ENCODE measurements around the gene NEAT1.
A peak's percentile ranks its signal among the peaks of the same experiment; 100 is the strongest.

NEAT1 gene

DNA sequence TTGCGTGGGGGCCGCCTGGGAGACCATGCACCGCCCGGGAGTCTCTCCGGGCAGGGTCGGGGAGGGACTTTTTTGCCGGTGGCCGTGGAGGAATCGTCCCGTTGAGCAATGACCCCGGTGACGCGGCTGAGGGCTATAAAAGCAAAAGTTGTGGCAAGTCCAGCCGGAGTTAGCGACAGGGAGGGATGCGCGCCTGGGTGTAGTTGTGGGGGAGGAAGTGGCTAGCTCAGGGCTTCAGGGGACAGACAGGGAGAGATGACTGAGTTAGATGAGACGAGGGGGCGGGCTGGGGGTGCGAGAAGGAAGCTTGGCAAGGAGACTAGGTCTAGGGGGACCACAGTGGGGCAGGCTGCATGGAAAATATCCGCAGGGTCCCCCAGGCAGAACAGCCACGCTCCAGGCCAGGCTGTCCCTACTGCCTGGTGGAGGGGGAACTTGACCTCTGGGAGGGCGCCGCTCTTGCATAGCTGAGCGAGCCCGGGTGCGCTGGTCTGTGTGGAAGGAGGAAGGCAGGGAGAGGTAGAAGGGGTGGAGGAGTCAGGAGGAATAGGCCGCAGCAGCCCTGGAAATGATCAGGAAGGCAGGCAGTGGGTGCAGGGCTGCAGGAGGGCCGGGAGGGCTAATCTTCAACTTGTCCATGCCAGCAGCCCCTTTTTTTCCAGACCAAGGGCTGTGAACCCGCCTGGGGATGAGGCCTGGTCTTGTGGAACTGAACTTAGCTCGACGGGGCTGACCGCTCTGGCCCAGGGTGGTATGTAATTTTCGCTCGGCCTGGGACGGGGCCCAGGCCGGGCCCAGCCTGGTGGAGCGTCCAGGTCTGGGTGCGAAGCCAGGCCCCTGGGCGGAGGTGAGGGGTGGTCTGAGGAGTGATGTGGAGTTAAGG is at the start of gene NEAT1:
NEAT1 (plus strand) TSS at position 166 of the 883 bp plus-strand sequence.
- DNase-seq = peak; percentile 87

DNA sequence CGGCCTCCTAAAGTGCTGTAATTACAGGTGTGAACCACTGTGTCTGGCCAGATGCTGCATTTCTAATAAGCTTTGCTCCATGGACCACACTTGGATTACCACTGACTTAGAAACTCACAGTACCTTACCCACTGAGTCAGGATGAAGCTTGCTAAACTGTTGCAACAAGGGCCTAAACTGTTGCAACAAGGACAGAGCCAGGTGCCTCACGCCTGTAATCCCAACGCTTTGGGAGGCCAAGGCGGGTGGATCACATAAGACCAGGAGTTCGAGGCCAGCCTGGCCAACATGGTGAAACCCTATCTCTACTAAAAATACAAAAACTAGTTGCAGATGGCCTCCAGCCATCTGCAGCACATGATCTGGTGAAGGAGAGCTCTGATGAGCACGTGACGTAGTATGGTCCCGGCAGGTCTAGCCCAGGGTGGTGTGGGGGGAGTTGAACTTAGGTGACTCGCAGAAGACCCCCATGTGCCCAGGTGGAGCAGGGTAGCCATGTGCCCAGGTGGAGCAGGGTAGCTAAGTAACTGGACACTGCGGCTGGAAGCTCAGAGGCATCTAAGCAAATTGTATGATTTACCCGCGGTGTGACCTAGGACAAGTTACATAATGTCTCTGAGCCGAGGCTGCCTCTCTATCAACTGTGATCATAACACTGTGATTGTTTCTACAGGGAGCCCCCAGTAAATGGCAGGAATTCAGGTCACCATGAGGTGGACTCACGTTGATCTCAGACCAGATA is 48.6 kb upstream of the NEAT1 start:
- no peak for DNase-seq

DNA sequence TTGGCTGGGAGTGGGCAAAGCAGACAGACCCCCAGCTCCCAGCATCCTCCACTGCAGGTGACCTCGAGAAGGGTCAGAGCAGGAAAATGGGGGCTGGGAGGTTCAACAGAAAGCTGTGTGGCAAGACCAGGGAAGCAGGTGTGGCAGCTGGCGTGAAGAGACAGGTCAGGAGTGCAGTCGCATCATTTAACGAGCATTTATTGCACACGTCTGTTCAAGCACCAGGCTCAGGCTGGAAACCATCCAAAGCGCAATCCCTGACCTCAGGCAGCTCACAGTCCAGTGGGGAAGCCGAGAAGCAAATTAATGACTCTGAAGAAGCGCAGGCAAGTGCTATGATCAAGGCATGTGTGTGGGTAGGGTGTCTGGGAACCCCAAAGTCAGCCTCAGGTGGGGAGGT is 47.6 kb upstream of the NEAT1 start:
- DNase-seq = no peak

DNA sequence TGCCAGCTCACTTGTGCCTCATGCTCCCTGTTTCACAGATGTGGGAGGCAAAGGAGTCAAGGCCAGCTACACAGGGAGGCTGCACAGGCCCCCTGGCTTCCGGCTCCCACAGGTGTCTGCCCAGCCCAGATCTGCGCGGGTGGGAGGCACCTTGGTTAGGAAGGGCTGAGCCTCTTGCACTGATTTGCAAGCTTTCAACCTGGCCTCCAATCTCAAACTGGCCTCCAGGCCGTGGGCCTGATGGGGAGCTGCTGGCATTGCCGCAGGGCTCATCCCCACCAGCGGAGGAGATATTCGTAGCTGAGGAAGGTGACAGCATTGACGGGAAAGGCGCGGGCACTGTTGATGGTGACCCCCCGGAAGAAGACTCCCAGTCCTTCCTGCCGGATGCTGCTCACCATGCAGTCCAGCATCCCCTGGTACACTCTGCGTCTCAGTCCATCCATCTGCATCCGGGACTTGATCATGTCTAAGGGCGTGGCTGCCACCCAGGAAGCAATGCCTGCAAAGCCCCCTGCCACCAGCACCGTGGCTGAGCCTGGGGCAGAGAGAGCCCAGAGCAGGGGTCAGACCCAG is 46.4 kb upstream of the NEAT1 start:
- DNase-seq = no peak

DNA sequence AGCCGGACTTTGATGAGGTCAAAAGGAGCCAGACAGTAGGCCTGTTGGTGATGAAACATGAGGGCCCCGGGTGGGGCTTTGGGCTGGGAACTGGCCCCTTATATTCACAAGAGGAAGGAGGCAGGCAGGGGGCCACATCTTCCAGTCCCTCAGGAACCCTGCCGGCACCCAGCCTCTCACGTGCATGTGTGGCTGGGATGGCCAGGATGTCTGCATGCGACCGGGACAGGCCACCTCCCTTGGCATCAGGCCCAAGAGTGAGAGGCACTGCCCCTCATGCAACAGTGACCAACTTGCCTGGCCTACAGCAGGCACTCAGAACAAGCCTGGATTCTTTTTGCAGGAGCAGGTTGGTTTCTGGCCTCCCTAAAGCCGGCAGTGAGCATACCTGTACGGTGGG is 45.6 kb upstream of the NEAT1 start:
- no peak for DNase-seq

DNA sequence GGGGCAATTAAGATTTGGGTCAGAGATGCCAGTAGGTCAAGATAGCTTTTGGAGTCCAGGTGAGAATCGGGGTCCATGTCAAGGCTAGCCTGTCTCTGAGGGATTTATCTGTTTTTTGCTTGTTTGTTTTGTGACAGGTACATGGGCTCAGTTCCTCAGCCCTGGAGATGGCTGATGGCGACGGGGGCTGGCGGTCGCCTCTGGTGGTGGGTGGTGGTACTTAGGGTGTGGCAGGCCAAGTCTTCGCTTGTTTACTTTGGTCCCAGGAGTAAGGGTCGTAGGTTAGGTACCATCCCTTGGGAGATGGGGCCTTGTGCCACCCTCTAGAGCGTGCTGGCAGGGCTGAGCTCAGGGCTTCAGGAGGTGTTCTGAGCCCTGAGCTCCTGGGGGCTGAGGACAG is 44.8 kb upstream of the NEAT1 start:
- DNase-seq = no peak

DNA sequence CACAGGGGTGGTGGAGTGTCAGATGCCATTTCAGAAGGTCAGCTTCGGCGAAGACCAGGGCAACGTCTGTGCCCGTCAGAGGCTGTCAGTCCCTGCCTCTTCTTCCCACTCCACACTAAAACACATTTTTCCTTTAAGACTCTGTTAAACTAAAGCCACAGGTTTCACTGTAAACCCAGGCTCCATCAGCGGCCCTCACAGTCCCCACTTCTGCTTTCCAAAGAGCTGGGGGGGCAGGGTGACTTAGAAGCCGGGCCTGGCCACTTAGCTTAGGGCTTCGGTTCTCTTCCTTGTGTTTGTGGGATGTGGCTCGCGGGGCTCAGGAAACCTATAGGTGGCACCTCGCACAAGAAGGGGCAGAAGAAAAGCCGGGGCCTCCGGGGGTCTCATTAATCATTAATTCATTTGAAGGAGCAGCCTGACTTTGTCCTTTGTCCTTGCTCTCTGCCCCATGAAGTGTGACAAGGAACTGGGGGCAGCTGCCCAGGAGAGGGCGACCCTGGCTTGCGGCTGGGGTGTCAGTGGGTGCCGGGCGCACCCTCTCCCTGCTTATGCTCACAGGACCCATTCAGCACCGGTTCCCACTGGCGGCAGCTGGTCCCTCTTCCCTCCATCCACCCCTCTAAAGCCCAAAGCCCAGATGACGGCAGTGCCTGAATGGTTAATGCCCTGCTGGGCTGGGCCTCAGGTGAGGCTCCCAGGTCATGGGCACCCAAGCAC is 44.2 kb upstream of the NEAT1 start:
- DNase-seq = no peak

DNA sequence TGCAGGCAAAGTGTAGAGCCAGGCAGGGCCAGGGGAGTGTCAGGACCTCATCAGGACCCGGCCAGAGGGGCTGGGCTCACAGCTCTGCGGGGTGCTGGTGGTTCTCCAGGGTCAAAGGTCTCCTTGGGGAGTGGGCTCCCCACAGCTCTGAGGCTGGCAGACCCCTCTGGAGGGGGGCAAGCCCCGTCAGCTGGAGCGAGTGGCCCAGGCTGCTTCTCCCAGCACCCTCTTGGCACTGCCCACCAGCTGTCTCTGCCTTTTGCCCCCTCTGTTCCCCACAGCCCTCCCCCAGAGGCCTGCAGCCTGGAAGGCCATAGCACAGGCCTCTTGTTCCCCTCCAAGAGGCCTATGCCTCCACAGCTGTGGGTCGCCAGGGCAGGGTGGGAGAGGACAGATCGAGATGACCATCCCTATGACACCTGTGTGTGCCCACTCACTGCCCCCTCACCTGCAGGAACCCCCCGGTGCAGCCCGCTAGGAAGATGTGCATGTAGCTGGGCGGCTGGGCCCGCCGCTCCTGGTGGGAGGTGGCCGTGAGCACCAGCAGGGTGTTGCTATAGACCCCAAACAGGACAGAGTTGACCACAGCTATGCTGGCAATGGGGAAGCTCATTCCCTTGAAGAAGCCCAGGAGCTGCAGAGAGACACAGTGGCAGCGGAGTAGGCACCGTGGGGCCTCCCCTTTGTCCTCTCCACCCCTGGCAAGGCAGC is 43.5 kb upstream of the NEAT1 start:
- DNase-seq = no peak

DNA sequence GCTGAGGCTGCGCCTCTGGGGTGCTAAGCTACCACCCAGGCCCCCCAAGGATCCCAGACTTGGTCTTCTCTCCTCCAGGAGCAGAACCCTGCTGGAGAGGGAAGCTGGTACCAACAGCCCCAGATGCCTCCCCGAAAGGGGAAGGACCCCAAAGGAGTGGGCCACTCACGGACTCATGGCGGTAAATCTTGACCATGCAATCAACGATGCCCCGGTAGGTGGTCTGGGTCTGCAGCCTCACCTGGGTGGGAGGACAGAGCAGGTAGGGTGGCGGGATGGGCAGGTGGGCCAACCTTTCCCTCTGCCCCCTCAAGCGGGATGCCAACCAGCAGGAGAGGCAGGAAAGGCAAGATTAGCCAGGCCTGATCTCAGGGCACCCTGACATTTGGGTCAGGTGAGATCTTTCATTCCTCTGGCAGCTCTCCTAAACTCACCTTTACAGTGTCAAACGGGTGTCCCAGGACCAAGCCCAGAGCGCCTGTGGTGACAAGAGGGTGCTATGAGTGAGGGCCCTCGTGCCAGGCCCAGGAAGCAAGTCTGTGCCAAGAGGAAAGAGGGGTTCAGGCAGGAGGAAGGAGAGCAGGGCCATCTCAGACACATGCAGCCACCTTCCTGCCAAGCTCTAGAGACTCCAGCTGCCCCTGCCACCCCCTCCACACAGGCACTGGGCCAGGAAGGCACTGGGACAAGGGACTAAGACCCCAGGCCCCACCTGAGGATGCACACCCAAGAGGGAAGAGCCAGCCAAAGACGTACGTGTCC is 42.7 kb upstream of the NEAT1 start:
- no peak for DNase-seq

DNA sequence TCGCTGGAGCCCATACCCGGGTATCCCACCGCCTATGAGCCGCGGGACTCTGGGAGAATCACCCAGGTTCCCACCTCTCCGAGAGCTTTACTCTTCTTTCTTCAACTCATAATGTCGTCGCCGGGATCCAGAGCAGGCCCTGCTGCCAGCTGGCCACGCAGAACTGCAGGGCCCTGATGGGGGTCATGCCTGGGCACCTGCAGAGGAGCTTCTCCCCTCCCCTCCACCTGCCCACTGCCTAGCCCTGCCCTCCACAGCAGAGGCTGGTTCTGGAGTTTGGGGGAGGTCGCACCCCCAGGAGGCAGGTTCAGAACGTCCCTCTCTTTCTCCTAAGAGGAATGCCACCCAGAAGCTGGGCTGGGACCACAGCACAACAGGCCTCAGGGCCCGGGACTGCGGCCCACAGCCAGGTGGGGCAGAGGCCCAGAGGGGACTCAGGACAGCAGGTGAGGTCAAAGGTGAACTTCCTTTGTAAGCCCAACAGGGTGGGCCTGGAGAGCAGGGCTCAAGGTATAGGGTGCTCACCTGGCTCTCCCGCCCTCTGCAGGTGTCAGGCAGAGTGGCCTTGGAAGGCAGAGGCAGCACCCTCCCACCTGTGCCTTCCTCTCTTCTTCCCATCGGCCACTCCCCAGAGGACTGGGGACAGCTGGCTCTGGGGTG is 42.0 kb upstream of the NEAT1 start:
- no peak for DNase-seq

DNA sequence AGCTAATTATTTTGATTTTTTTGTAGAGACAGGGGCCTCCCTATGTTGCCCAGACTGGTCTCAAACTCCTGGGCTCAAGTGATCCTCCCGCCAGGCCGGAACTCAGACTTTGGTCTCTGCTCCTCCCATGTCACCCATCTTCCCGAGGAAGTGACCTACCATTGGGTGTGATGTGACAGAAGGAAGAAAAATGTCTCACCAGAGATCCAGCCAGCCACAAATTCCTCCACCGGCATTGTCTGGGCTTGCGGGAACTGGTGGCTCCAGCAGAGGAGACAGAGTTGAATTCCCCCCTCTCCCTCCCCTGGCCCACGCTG is 40.9 kb upstream of the NEAT1 start:
- DNase-seq = no peak

DNA sequence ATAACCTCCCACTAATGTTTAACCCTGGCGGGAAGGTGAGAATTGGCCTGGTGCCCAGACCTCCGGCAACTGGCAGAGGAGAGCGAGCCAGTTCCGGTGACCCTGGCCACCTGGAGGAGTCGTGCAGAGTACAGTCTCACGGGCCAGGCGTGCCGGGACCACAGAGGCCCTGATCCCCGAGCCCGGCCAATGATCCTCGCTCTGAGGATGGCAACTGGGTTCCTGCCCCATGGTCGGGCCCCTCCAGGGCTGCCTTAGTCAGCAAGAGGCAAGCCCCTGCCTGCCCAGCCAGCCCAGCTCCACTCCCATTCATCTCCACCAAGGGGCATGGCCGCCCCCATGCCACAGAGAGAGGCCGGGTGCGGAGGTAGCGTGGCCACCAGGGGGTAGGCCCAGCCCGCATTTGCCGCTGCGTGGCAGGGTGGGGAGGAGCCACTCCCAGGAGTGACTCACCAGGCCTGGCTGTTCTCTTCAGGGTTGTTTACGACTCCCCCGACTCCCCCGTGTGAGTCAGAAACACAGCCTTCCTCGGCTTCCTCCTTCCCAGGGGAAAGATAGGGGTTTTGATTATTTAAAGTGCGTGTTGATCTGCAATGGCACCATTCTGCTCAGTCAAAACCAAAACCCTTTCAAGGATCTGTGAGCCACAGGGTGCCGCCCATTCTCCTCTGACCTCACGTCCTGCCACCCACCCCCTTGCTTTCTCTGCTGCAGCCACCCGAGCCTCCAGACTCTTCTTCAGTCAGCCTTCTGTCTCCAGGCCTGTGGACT is 40.4 kb upstream of the NEAT1 start, which contains the start of gene SLC25A45:
SLC25A45 (minus strand) TSS at position 614 of the 771 bp plus-strand sequence. CDS start 695 bp downstream, outside the sequence.
- peak; percentile 90 for DNase-seq

DNA sequence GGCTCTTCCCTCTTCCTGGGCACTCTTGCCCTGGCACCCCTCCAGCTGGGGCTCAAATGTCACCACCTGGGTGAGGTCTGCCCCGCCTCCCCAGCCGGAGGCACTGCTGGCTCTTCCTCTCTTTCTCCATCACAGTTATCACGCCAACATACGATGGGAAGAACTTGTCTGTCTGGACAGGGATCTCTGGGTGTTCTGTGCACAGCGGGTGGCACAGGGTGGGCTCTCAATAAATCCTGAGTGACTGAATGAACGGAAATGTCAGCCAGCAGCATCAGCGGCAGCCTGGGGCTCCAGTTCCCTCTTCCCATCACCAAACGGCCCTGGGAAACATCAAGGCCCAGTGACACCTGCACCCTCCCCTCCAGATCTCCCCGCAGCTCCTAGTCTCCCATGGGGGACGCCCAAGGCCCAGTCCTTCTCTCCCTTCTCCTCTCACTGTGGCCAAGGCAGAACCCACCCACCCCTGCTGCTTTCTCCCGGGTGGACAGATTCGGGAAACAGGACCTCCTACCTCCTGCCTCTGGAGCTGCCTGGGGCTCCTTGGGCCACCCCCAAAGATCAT is 39.7 kb upstream of the NEAT1 start:
- no peak for DNase-seq

DNA sequence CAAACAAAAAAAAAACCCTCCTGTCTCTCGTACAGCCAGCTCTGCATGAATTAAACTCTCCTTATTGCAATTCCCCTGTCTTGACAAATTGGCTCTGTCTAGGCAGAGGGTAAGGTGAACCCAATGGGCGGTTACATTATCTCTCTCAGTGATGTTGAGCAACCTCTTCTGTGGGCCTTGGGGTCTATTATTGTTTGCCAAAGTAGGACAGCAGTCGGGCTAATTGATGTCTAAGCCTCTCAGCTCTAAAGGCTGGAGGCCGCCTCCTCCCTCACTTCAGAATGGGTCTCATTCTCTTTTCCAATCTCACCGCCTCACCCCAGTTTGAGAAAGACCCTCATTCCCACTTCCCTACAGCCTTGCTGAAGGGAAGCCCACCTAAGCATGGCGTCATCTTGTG is 38.8 kb upstream of the NEAT1 start:
- no peak for DNase-seq

DNA sequence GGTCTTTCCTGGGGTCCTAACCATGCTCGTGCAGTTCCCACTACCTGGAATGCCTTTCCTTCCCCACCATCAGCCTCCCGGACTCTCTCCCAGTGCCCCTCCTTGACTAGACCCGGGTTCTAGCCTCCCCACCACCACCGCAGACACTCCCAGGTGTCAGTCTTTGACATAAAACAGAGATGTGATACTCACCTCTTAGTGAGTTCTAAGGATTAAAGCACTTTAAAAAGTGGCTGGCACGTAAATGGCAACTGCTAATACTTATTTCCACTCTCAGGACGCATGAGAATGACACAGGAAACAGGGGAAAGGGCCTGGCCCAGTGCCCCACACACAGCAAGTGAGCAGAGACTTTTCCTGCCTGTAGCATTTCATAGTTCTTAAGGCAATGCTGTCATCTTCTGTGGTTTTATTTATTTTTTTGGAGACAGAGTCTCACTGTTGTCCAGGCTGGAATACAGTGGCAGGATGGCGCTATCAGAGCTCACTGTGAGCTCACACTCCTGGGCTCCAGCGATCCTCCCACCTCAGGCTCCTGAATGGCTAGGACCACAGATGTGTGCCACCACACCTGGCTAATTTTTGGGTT is 38.2 kb upstream of the NEAT1 start:
- no peak for DNase-seq

DNA sequence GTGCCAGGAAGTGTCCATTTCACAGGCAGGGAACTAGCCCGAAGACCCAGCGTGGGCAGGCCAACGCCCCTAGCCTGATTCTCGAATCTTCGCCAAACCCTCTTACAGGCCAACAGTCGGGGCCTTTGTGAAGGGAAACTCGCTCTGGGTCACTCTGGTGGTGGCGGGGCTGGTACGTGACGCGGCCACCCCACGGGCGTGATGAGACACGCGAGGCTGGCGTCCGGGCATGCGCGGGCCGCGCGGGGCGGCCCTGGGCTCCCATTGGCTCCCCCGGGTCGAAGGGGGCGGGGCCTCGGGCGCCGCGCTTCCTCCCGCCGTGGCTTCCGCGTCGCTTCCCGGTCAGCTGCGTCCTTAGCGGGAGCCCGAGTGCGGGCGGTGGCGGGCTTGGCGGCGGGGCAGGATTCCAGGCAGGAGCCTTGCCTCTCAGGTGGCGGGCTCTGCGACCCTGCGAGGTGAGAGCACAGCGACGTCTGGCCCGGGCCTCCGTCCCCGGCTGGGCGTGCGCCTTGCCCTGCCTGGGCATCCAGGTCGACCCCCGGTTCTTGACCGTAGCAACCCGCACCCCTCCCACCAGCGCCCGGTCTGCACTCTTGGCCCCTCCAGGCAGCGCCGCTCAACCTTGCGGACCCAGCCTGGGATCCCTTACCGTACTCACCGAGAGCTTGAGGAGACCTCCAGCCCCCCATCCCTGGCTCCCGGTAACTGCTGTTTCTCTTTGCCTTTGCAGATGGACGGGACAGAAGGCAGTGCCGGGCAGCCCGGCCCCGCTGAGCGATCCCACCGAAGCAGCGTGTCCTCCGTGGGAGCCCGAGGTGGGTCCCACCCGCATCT is 36.1 kb upstream of the NEAT1 start, which contains the start of gene FRMD8:
FRMD8 (plus strand) TSS at position 331 of the 834 bp plus-strand sequence; CDS start at position 731, 400 bp downstream.
- DNase-seq = peak; percentile 86

DNA sequence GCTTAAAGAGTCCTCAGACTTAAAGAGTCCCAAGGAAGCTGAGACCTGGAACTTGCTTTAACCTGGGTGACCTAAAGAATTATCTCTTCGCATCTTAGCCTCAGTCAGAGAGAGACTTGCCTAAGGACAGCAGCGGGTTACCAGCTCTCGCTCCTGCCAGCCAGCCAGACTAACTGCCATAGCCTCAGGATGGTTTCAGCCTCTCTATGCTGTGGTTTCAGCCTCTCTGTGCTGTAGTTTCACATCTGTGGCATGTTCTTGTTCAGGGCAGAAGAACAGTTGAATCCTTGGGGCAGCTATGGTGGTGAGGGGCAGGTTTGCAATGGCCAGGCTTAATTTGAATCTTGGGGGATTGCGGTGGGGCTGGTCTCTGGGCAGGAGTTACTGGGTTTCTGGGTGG is 33.9 kb upstream of the NEAT1 start:
- DNase-seq = no peak

DNA sequence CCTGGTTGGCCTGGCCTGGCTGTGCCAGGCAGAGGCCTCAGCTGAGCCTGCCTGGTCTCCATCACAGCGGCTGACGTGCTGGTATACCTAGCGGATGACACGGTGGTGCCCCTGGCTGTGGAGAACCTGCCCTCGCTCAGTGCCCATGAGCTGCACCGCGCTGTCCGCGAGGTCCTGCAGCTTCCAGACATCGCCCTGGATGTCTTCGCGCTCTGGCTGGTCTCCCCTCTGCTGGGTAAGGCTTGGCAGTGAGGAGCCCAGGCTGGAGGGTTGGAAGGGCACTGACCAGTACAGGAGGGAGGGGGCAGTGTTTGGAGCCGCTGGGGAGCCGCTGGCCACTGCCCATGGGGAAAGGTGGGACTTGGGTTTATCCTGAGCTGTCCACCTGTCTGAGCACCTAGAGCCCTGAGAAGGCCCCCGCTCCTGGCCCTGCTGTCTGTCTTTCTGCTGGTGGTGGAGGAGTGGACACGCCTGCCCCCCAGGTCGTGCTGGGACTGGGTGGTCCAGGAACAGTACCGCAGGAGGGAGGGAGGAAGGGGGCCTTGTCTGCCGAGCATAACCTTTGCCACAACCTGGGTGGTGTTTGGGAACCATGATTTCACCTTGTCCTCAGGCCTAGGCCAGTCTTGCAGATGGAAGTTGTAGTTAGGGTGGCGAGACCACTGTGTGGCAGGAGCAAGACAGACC is 33.2 kb upstream of the NEAT1 start:
- DNase-seq = no peak
